Ureter (tissue), 1 donor: ENCODE measurements around the gene PRAMEF20. TPM values are rescaled to one million over a fixed set of nuclear protein-coding genes. Genes with fewer than 3 reads are reported as not detected.

Experiments
- DNase-seq: peaks from one replicate; pipeline ENCODE4 v3.0.0-alpha.2; 2020; ENCODE audit warnings: low spot score
- total RNA-seq: library from RNA; stranded (reverse); gene quantifications from one replicate; pipeline ENCODE4 v1.2.4, GENCODE V29; 2023
- donor health status: DM: yes; HTN: yes; CAD: no.

PRAMEF20 gene
- total RNA-seq, 1 donor from 2014 or later: not detected

DNA sequence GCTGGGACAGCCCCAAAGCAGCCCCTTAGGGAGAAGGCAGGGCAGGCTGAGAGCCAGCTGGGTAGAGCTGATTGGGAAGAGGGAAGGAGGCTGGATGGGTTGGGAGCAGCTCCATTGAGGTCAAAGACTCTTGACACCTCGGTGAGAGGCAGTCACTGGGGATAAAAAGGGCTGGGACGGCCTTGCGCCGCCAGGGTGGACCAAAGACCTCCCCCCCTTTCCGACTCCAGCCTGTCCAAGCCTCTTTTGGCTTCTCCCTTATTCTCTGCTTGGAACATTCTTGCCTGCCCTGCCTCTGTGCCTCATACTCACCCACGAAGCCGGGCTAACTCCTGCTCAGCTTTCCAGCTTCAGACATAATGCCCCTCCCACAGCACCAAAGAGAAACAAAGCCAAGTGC is 52.4 kb downstream of the PRAMEF20 start:
- DNase-seq: no peak

DNA sequence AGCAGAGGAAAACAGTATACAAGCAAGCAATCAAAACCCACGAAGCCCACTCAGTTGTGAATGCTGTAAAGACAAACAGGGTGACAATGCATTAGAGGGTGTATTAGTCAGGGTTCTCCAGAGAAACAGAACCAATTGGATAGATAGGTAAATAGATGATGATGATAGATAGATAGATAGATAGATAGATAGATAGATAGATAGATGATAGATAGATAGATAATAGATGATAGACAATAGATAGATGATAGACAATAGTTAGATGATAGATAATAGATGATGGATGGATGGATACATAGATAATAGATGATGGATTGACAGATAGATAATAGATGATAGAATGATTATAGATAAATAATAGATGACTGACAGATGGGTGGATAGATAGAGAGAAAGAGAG is 55.3 kb downstream of the PRAMEF20 start:
- no peak for DNase-seq

DNA sequence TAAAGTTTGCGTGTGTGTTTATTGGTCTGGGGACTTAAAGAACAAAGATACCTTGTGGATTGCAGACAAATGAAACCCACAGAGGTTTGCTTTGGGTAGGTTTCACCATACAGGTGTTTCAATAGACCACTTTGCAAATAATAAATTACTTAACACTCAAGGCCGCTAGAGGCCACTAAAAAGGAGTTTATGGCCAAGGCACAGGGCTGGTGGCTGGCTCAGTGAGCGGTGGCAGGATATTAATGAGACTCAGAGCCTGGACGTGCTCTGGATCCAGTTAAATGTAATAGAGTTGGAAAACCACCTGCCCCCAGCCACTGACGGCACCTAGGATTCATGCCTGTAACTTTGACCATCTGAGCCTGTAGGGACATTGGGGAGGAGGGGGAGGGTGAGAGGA is 59.1 kb downstream of the PRAMEF20 start:
- DNase-seq: no peak

Other genes starting within 250 kb of the PRAMEF20 start
- not detected for gene HNRNPCL4, start 244.8 kb upstream of the PRAMEF20 start, total RNA-seq
- not detected for gene PRAMEF9, start 238.6 kb upstream of the PRAMEF20 start, total RNA-seq
- not detected for gene PRAMEF13, start 209.0 kb upstream of the PRAMEF20 start, total RNA-seq
- gene PRAMEF18, start 184.3 kb upstream of the PRAMEF20 start, total RNA-seq: not detected
- not detected for gene PRAMEF5, start 156.3 kb upstream of the PRAMEF20 start, total RNA-seq
- gene PRAMEF8, start 125.3 kb upstream of the PRAMEF20 start, total RNA-seq: not detected
- gene PRAMEF33, start 106.9 kb upstream of the PRAMEF20 start, total RNA-seq: not detected
- not detected for gene PRAMEF15, start 94.9 kb upstream of the PRAMEF20 start, total RNA-seq
- gene PRAMEF14, start 63.3 kb upstream of the PRAMEF20 start, total RNA-seq: not detected
- gene PRAMEF19, start 38.5 kb upstream of the PRAMEF20 start, total RNA-seq: not detected
- not detected for gene PRAMEF17, start 20.8 kb upstream of the PRAMEF20 start, total RNA-seq
- gene LRRC38, start 103.6 kb downstream of the PRAMEF20 start, total RNA-seq: not detected
- gene PDPN, start 173.4 kb downstream of the PRAMEF20 start, total RNA-seq: 29.5 TPM